C4-2B (cell line): ENCODE results near the gene NSL1.

Experiments used
- ZFX ChIP-seq: fragments of 450-650 bp; IDR thresholded peaks from 2 replicates; pipeline ENCODE4 v1.6.1; 2017
- TF ChIP-seq, protein P1 (sequence below): fragments of 450-650 bp; conservative IDR thresholded peaks from 2 replicates; pipeline ENCODE4 v1.5.1; 2017; ENCODE audit warnings: mild to moderate bottlenecking

DNA sequence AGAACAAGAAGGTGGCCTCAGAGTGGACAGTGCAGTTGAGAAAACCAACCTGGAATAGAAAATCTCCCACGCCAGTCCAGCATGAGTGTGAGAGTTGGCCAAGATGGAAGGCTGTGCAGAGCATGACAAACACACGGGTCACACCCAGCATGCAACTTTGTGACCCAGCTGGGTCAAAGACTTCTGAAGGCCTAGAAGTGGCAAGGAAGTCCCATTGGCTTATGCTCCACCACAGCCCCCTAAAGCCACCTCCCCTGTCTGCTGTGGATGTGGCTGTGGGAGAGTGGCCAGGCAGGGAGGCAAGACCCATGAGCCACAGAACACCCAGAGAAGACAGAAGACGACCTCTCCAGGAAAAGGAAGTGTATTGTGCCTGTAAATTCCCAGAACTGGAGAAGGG lies 105.5 kb downstream of the NSL1 start:
- TF ChIP-seq, protein P1, sequence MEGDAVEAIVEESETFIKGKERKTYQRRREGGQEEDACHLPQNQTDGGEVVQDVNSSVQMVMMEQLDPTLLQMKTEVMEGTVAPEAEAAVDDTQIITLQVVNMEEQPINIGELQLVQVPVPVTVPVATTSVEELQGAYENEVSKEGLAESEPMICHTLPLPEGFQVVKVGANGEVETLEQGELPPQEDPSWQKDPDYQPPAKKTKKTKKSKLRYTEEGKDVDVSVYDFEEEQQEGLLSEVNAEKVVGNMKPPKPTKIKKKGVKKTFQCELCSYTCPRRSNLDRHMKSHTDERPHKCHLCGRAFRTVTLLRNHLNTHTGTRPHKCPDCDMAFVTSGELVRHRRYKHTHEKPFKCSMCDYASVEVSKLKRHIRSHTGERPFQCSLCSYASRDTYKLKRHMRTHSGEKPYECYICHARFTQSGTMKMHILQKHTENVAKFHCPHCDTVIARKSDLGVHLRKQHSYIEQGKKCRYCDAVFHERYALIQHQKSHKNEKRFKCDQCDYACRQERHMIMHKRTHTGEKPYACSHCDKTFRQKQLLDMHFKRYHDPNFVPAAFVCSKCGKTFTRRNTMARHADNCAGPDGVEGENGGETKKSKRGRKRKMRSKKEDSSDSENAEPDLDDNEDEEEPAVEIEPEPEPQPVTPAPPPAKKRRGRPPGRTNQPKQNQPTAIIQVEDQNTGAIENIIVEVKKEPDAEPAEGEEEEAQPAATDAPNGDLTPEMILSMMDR: no peak
- TF ChIP-seq ZFX: no peak
